Astrocyte (in vitro differentiated cells and primary cell): ENCODE measurements around the gene KRT80.

Experiments used
- EZH2 ChIP-seq: IDR thresholded peaks from 2 replicates; pipeline ENCODE4 v1.6.1; 2012; ENCODE audit warnings: mild to moderate bottlenecking, low read length, inconsistent platforms; ENCODE audit not compliant: insufficient read depth
- TF ChIP-seq, protein P1 (sequence below): IDR thresholded peaks from 2 replicates; pipeline ENCODE4 v1.5.1; 2011; ENCODE audit warnings: low read depth, mild to moderate bottlenecking, inconsistent platforms, low read length, moderate library complexity; ENCODE audit not compliant: insufficient read depth

DNA sequence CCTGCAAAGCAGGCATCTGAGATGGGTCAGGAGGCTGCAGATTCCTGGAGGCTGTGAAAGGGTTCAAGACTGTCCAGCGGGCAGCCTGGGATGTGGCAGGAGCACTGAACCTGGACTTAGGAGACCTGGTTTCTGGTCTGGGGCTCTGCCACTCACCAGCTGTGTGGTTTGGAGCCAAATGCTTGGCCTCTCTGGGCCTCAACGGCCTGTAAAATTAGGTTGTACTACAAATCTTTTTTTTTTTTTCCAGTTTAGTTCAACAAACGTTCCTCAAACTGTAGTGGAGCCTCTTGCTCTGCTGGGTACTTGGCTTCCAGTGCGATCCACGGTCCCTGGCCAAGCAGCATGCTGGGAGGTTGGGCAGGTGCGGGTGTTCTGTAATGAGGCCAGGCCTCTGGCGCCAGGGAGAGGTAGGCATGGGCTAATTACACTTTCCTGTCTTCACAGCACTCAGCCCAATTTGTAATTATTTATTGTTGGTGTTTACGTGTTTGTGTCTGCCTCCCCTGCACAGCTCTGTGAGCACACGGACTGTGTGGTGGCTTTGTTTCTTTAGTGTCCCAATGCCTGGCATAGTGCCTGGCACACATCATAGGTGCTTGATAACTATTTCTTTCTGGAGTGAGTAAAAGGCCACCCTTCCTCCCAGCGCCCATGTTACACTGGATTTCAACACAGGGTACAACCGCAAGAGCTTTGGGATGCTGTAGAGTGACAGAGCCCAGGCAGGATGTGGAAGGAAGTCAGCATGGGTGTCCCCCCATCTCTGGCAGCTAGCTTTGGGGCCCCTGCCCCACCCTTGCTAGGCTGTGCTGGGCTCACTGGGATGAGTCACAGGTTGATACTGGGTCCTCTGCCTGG, 5.8 kb upstream of the KRT80 start:
- TF ChIP-seq, protein P1, sequence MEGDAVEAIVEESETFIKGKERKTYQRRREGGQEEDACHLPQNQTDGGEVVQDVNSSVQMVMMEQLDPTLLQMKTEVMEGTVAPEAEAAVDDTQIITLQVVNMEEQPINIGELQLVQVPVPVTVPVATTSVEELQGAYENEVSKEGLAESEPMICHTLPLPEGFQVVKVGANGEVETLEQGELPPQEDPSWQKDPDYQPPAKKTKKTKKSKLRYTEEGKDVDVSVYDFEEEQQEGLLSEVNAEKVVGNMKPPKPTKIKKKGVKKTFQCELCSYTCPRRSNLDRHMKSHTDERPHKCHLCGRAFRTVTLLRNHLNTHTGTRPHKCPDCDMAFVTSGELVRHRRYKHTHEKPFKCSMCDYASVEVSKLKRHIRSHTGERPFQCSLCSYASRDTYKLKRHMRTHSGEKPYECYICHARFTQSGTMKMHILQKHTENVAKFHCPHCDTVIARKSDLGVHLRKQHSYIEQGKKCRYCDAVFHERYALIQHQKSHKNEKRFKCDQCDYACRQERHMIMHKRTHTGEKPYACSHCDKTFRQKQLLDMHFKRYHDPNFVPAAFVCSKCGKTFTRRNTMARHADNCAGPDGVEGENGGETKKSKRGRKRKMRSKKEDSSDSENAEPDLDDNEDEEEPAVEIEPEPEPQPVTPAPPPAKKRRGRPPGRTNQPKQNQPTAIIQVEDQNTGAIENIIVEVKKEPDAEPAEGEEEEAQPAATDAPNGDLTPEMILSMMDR: no peak
- no peak for TF ChIP-seq EZH2
